Raji (cell line): ENCODE data around the gene GMDS.

Experiments used
- POLR2A ChIP-seq: IDR thresholded peaks from 2 replicates; pipeline ENCODE4 v1.6.1; 2011; ENCODE audit warnings: low read depth, low read length, control low read depth; ENCODE audit not compliant: insufficient read depth

GMDS gene

DNA sequence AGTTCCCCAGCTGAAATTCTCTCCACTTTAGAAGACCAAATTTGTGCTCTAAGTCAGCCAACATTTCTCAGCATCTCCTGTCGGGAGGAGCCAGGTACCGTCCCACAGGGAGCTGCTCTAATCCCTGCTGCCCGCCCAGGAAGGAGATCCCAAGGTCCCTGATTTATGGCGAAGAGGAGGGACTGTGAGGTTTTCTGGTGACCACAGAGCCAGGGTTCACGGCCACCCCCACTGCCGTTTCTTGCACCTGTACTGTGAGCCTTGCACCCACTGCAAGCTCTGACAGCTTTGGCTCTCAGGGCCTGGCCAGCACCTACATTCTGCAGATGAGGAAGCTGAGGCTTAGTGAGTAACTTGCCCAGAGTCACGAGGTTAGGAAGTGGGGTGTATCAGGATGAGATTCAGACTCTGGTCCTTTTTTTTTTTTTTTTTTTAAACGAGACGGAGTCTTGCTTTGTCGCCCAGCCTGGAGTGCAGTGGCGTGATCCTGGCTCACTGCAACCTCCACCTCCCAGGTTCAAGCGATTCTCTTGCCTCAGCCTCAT lies 600.8 kb downstream of the GMDS start:
- TF ChIP-seq POLR2A: no peak

- TF ChIP-seq POLR2A: no peak
Observed at GRCh38 chr6:1643830-1644445, 601.5 kb downstream of the GMDS start.

GRCh38 chr6:1643111-1643510 lies 602.3 kb downstream of the GMDS start:
- TF ChIP-seq POLR2A: no peak

GRCh38 chr6:1641343-1641885 lies 604.0 kb downstream of the GMDS start:
- no peak for TF ChIP-seq POLR2A

- no peak for TF ChIP-seq POLR2A
Observed at GRCh38 chr6:1640476-1640875, 604.9 kb downstream of the GMDS start.

DNA sequence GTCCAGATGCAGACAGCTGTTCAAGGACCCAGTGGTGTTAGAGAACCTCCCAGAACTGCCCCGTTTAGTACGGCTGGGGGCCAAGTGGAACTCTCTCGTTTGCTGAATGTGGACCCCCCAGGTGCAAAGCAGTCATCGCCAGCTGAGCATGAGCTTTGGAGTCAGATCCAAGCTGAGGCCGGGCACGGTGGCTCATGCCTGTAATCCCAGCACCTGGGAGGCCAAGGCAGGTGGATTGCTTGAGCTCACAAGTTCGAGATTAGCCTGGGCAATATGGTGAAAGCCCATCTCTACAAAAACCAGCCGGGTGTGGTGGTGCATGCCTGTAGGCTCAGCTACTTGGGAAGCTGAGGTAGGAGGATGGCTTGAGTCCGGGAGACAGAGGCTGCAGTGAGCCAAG lies 606.0 kb downstream of the GMDS start:
- no peak for TF ChIP-seq POLR2A

DNA sequence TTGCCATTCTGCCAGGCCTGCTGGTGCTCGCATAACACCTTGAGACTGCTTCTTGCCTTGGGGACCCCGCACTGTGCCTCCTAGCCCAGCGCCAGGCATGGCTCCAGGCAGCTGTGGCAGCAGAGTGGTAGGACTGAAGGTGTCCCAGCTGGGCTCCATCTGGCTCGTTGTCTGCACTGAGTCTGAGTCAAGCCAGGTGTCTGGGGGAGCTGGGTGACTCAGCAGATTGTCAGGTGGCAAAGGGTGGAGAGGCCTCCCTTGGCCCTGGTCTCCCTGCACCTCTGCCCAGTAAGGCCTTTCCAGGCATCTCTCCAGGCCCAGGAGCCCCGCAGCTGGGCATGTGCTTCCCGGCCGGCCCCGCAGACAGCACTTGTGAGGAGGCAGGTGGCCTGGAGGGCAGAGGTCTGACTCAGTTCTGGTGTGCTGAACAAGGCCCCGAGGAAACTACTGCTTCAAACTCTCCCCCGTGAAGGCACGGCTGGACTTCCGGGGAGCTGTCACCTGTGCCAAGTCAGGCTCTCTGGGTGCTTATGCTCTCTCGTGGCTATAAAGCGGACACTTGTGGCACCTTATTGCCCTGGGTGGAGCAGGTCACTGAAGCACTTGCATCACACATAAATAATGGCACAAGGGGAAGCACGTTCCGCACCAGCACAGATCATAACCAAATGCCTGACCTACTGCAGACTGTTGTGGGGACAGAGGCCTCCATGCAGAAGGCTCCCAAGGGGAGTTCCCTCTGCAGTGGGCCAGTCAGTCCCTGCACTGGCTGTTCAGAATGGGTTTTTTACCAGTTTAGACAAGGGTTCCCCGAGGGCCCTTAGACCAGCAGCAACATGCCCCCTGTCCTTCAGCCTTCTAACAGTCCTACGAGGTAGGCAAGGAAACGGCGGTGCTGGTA lies 608.2 kb downstream of the GMDS start:
- no peak for TF ChIP-seq POLR2A

GRCh38 chr6:1636272-1636825 lies 609.1 kb downstream of the GMDS start:
- TF ChIP-seq POLR2A: no peak

- TF ChIP-seq POLR2A: no peak
Observed at GRCh38 chr6:1635305-1636010, 609.9 kb downstream of the GMDS start.

DNA sequence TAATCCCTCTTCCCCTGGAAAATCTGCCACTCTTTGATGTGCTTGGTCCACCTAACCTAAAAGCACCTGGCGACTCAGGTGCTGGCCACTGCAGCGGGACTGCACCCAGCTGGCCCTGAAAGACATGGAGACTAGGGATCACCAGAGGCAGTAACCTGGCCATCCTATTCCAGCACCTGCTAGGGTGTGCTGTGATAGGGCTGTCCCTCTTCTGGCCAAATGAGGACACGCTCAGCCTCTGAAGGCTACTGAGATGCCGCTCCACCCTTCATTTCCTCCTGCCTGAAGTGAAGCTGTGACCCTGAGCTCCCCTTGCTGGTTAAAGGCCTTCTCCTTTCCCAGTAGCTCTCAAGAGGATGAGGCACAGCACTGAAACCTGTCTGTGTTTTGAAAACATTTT lies 611.3 kb downstream of the GMDS start:
- no peak for TF ChIP-seq POLR2A

- TF ChIP-seq POLR2A: no peak
Observed at GRCh38 chr6:1633366-1634021, 611.9 kb downstream of the GMDS start.

DNA sequence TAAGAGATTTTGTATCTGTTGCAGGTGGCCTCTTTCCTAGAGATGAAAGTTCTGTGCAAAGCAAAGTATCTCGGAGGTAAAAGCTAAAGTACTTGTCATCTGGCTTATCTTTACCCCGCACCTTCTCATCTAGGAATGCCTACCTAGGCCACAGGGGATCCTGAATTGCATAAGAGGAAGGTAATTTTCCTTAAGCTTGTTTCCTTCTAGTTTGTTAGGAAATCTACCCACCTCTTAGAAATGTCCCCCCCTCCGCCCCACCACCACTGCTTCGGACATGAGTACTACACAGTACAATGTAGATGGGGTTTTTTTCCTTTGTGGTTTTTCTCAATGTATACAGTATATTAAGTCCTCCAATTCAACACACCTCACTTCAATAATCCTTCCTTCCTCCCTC lies 614.2 kb downstream of the GMDS start:
- no peak for TF ChIP-seq POLR2A

DNA sequence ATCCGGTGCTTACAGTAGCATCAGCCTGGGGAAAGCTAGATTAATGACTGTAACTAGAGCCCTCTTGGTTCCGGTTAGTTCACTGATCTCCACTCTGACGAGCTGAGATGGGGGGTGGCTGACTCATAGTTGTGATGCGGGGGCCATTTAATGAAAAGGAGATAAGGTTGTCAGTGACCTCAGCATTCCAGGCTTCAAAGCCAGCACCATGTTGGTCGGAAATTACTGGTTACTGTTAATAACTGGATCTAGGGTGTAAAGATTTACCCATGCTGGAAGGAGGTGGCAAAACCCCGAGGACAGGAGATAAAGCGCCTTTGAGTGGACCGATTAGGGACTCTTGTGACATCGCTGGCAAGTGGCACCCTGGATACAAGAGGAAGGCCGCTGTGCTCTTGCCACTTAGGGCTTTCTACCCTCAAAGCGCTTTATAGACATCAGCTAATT lies 614.6 kb downstream of the GMDS start:
- no peak for TF ChIP-seq POLR2A

- no peak for TF ChIP-seq POLR2A
Observed at GRCh38 chr6:1630212-1630770, 615.1 kb downstream of the GMDS start.

DNA sequence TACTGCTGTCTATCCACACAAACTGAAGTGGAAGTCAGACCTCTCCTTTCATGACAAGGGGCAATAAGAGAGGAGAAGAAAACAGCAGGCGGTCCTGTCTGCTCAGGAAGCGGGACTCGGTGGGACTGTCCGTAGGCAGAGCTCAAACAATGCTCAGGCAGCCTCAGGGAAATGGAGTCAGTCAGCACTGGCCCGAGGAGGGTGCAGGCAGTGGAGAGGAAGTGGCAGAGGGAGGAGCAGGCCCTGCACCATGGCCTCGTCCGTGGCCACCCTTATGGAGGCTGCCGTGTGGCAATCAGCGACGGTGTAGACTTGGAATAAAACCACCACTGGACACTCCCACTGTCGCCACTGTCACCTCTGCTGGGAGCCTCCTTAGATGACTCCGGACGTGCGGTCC lies 616.1 kb downstream of the GMDS start:
- no peak for TF ChIP-seq POLR2A
